K562 (cell line): ENCODE measurements around the gene RAP1GDS1. TPM values are rescaled to one million over a fixed set of nuclear protein-coding genes. Genes with fewer than 3 reads are reported as not detected.

Source experiments
- ATAC-seq: fragments of 200-7000 bp; cut with Tn5 transposase; 3 replicates; pipeline ENCODE4 v1.9.1; 2020; ENCODE audit warnings: moderate library complexity
- BruUV-seq: library from RNA; stranded (reverse); fragments of 400-500 nt; replicated peaks from 2 replicates; lab custom pipeline; 2021; lab: Mats Ljungman, UMichigan
- CTCF ChIA-PET: fragments of 300-600 bp; formaldehyde crosslinking; extraction: SDS; loops from one replicate; lab custom pipeline; 2021; ENCODE audit warnings: low intra/inter-chr PET ratio; lab: Yijun Ruan, JAX
- POLR2A ChIA-PET: fragments of 300-600, 350-650 bp; sonication (Branson Sonifier 250); formaldehyde crosslinking; extraction: SDS; loops from one replicate; lab custom pipeline; 2021; ENCODE audit warnings: antibody characterized with exemption, inconsistent platforms; lab: Yijun Ruan, JAX
- DNase-seq, 4 experiments: peaks; one replicate each; pipeline versions ENCODE4 v3.0.0 to v3.0.0-alpha.2; 2011 to 2018; ENCODE audit warnings: low spot score in 3 of 4, mixed read lengths in 3 of 4; ENCODE audit errors: extremely low read depth in 1 of 4
- FAIRE-seq: peaks from 2 replicates; lab custom pipeline; 2011; peaks lifted over from hg19 to GRCh38; lab: Jason Lieb, UNC
- H2AFZ ChIP-seq: 2 replicates; pipeline ENCODE4 v1.6.0; 2011; ENCODE audit warnings: low read depth, low read length, control low read depth, inconsistent platforms
- H3K27ac ChIP-seq: fragments of 200-600 bp; 3 replicates; pipeline ENCODE4 v1.8.0; 2011; ENCODE audit warnings: low read depth, mild to moderate bottlenecking, control low read depth, inconsistent platforms, low read length, moderate library complexity, mixed read lengths; ENCODE audit errors: extremely low read depth
- H3K27me3 ChIP-seq, 2 experiments: fragments of 300-600 bp in 1 of 2; 2 replicates in 1 of 2; 3 replicates in 1 of 2; pipeline versions ENCODE4 v1.6.0 to v1.8.0; 2011; ENCODE audit warnings: inconsistent platforms in 2 of 2, low read length in 2 of 2, mild to moderate bottlenecking in 1 of 2, mixed read lengths in 1 of 2, moderate library complexity in 1 of 2; ENCODE audit not compliant: control insufficient read depth in 2 of 2, insufficient read depth in 2 of 2
- H3K36me3 ChIP-seq: fragments of 300-600 bp; 3 replicates; pipeline ENCODE4 v1.8.0; 2011; ENCODE audit warnings: mild to moderate bottlenecking, low read length, inconsistent platforms; ENCODE audit not compliant: control insufficient read depth, insufficient read depth
- H3K4me1 ChIP-seq, 2 experiments: fragments of 200-600 bp in 1 of 2; replicated peaks in 1 of 2; 2 replicates in 1 of 2; 3 replicates in 1 of 2; pipeline versions ENCODE4 v1.5.1 to v1.8.0; 2011; ENCODE audit warnings: inconsistent platforms in 2 of 2, low read length in 2 of 2, mild to moderate bottlenecking in 1 of 2, mixed read lengths in 1 of 2, moderate library complexity in 1 of 2; ENCODE audit not compliant: control insufficient read depth in 2 of 2, insufficient read depth in 2 of 2
- H3K4me2 ChIP-seq: 2 replicates; pipeline ENCODE4 v1.6.1; 2011; ENCODE audit warnings: low read length, control low read depth, inconsistent platforms, mixed read lengths; ENCODE audit not compliant: insufficient read depth
- H3K4me3 ChIP-seq: fragments of 200-600 bp; sonication (generic), shearing (Covaris generic); 2 replicates; pipeline ENCODE4 v1.5.1; 2016; ENCODE audit warnings: control low read depth, inconsistent platforms
- H3K79me2 ChIP-seq: fragments of 200-600 bp; 3 replicates; pipeline ENCODE4 v1.8.0; 2011; ENCODE audit warnings: low read length, inconsistent platforms; ENCODE audit not compliant: control insufficient read depth, insufficient read depth
- H3K9ac ChIP-seq, 2 experiments: 2 replicates each; pipeline versions ENCODE4 v1.6.0 to v1.6.1; 2011; ENCODE audit warnings: low read depth in 2 of 2, low read length in 2 of 2, control low read depth in 1 of 2, inconsistent platforms in 1 of 2, mild to moderate bottlenecking in 1 of 2, mixed read lengths in 1 of 2; ENCODE audit not compliant: insufficient read depth in 1 of 2
- H3K9me1 ChIP-seq: one replicate; pipeline ENCODE4 v1.6.0; 2011; ENCODE audit warnings: inconsistent platforms, mild to moderate bottlenecking, low read length, moderate library complexity; ENCODE audit not compliant: control insufficient read depth, insufficient read depth
- H3K9me3 ChIP-seq: replicated peaks from 2 replicates; pipeline ENCODE4 v1.5.1; 2011; ENCODE audit warnings: low read depth, low read length, inconsistent platforms; ENCODE audit not compliant: control insufficient read depth, insufficient read depth
- H4K20me1 ChIP-seq: replicated peaks from 2 replicates; pipeline ENCODE4 v1.6.1; 2011; ENCODE audit warnings: low read length, inconsistent platforms, mixed read lengths; ENCODE audit not compliant: control insufficient read depth, insufficient read depth
- ADNP ChIP-seq: fragments of 200-800 bp; sonication (Bioruptor generic); IDR thresholded peaks from 2 replicates; pipeline ENCODE4 v1.6.1; 2016; ENCODE audit warnings: missing genetic modification characterization, missing compliant biosample characterization
- BDP1 ChIP-seq: IDR thresholded peaks from 3 replicates; pipeline ENCODE4 v1.6.1; 2011; ENCODE audit not compliant: insufficient read length, insufficient read depth
- BRD4 ChIP-seq: fragments of 200-600 bp; sonication (generic); IDR thresholded peaks from 2 replicates; pipeline ENCODE4 v1.6.1; 2017; ENCODE audit warnings: inconsistent platforms
- GABPA ChIP-seq: fragments of 200-800 bp; sonication (Bioruptor generic); conservative IDR thresholded peaks from 2 replicates; pipeline ENCODE4 v1.6.1; 2016; ENCODE audit warnings: low read depth, missing genetic modification characterization, missing compliant biosample characterization
- NFATC3 ChIP-seq: fragments of 450-650 bp; IDR thresholded peaks from 2 replicates; pipeline ENCODE4 v1.6.1; 2017; ENCODE audit warnings: mild to moderate bottlenecking
- NFE2 ChIP-seq: IDR thresholded peaks from 2 replicates; pipeline ENCODE4 v1.6.1; 2014; ENCODE audit warnings: antibody characterized with exemption, low read depth
- NFIX ChIP-seq: fragments of 250-450 bp; sonication (Bioruptor Pico); IDR thresholded peaks from 2 replicates; pipeline ENCODE4 v1.4.0; 2020; ENCODE audit warnings: low read depth, mild to moderate bottlenecking, moderate library complexity
- RBM22 ChIP-seq: fragments of 200-400 bp; formaldehyde crosslinking; IDR thresholded peaks from 2 replicates; pipeline ENCODE4 v1.6.1; 2018; ENCODE audit warnings: low read length, low read depth; ENCODE audit not compliant: poor library complexity, severe bottlenecking
- RBM25 ChIP-seq: fragments of 200-400 bp; formaldehyde crosslinking; IDR thresholded peaks from 2 replicates; pipeline ENCODE4 v1.6.1; 2018; ENCODE audit warnings: low read length, low read depth, moderate library complexity; ENCODE audit not compliant: severe bottlenecking
- RCOR1 ChIP-seq, 2 experiments: IDR thresholded peaks; 2 replicates each; pipeline ENCODE4 v1.6.1; 2012; ENCODE audit warnings: low read depth in 2 of 2, low read length in 2 of 2, borderline replicate concordance in 1 of 2, improper control_type of control experiment in 1 of 2
- TARDBP ChIP-seq: fragments of 450-650 bp; IDR thresholded peaks from 2 replicates; pipeline ENCODE4 v1.6.1; 2016
- THAP7 ChIP-seq: fragments of 250-450 bp; sonication (Bioruptor Pico); IDR thresholded peaks from 2 replicates; pipeline ENCODE4 v1.5.0; 2021
- ZNF274 ChIP-seq: IDR thresholded peaks from 2 replicates; pipeline ENCODE4 v1.6.1; 2011; ENCODE audit warnings: low read depth, mild to moderate bottlenecking, low read length, moderate library complexity, borderline replicate concordance
- ZNF561 ChIP-seq: fragments of 450-650 bp; formaldehyde crosslinking; conservative IDR thresholded peaks from 2 replicates; pipeline ENCODE4 v1.4.0; 2020; ENCODE audit warnings: mild to moderate bottlenecking, moderate library complexity
- ZNF766 ChIP-seq: fragments of 200-800 bp; sonication (Bioruptor generic); conservative IDR thresholded peaks from 2 replicates; pipeline ENCODE4 v1.6.1; 2016; ENCODE audit warnings: missing genetic modification characterization, missing compliant biosample characterization
- WGBS: fragments of 100-300 bp; shearing (Covaris generic); methylation state at CpG from one replicate; pipeline ENCODE4 v1.1.6; 2016; ENCODE audit warnings: low coverage, mixed read lengths; ENCODE audit not compliant: insufficient coverage; ENCODE audit errors: missing lambda C conversion rate; 5-methylcytosine and 5-hydroxymethylcytosine counted together
- in situ Hi-C: fragments of 300-500 bp; cut with MboI; formaldehyde crosslinking; loops from 4 replicates; pipeline ENCODE4 v1.15.0; 2018; ENCODE audit warnings: inconsistent platforms, mixed read lengths
- intact Hi-C: fragments of 100-400 bp; cut with micrococcal nuclease; formaldehyde crosslinking; loops from 2 replicates; pipeline ENCODE4 v1.14.2; 2022
- polyA plus RNA-seq, 8 experiments: library from polyadenylated mRNA; depleted of rRNA in 4 of 8; stranded (reverse) in 5 of 8; unstranded in 3 of 8; fragments of >200 nt; fragmentation: Nextera tagmentation in 2 of 8; fragmentation: Illumina TruSeq in 1 of 8; extraction: Ambion mirVana in 2 of 8; extraction: Trizol in 1 of 8; gene quantifications; 2 replicates each; pipeline versions ENCODE4 v1.2.1 to v1.2.3, GENCODE V29; 2011 to 2014; ENCODE audit warnings: inconsistent platforms in 1 of 8, missing spikeins in 1 of 8
- total RNA-seq, 7 experiments: library from RNA; depleted of rRNA in 6 of 7; stranded (reverse); fragments of >200 nt in 6 of 7; fragmentation: Illumina TruSeq in 2 of 7; extraction: Trizol in 2 of 7; gene quantifications; 2 replicates each; pipeline versions ENCODE4 v1.2.1 to v1.2.3, GENCODE V29; 2011 to 2021; ENCODE audit warnings: low replicate concordance in 1 of 7

RAP1GDS1 gene
- total and polyA plus RNA-seq, 9 of the 15 experiments (the other 6 are each of a cell fraction or from before 2014, with no cell fraction given): 27.2 to 55.6 (median 31.5) TPM

- no peak; the same call in 2 of the 3 replicates for ATAC-seq
- Histone ChIP-seq H4K20me1 (no peaks in the 10 kb centered on the region), H3K9me3 (no peaks in the 10 kb centered on the region), H3K27me3 (no peaks in the 10 kb centered on the region), H3K79me2 (no peaks in the 10 kb centered on the region), H3K9me1 (no peaks in the 10 kb centered on the region), H2AFZ (peak overlapping the region; percentile 47), H3K27ac (no peak overlapping the region), H3K36me3 (no peaks in the 10 kb centered on the region), H3K4me2 (no peak overlapping the region), H3K9ac (peak overlapping the region in 1 of 2 experiments; percentile 53; a peak in 1 of 4 replicates), H3K4me3 (no peak overlapping the region), H3K4me1 (no peaks in the 10 kb centered on the region; a peak in 3 of 5 replicates)
- intact Hi-C loops (loop anchor here (5.0 to 10.0 kb wide), 5 partner anchors 156 to 994 kb away; no protein-coding TSS in a partner anchor), in situ Hi-C loops (loop anchor here (25.0 kb wide), 1 partner anchor 944 kb away; no protein-coding TSS in a partner anchor)
- BruUV-seq: no TSS peak
- POLR2A ChIA-PET: interaction anchor here (1.2 kb wide), 1 partner anchor 13 kb away, joined by 3 read pairs; no protein-coding TSS in a partner anchor
- FAIRE-seq: no peak
- peak in 1 of 4 experiments; percentile 12 for DNase-seq
- CTCF ChIA-PET: no interaction called here
- 26% methylated on average over 6 of the region's 6 CpGs for WGBS
- TF ChIP-seq ADNP (tag): no peak
- TF ChIP-seq THAP7 (CRISPR knock-in tag): no peak
- no peak for TF ChIP-seq ZNF274
- TF ChIP-seq NFE2: peak; percentile 55
- TF ChIP-seq NFIX (CRISPR knock-in tag): no peak
- TF ChIP-seq NFATC3: no peak
- no peak for TF ChIP-seq BRD4
- peak; percentile 97 for TF ChIP-seq ZNF766 (CRISPR knock-in tag)
- peak; percentile 28 for TF ChIP-seq GABPA (tag)
- no peak for TF ChIP-seq ZNF561
- TF ChIP-seq TARDBP: no peak
- TF ChIP-seq RCOR1 (IDR thresholded peaks at IDR 0.05; ENCODE audit: borderline replicate concordance in 1 of 2, low read depth in 2 of 2, low read length in 2 of 2): no peak
- no peak for TF ChIP-seq RBM22
- TF ChIP-seq BDP1: no peak
- TF ChIP-seq RBM25: no peak
Measured at GRCh38 chr4:98468709-98469108, 207.5 kb downstream of the RAP1GDS1 start.
